A673 (cell line): Measurements from ENCODE around the gene B4GALNT3. TPM values are rescaled to one million over a fixed set of nuclear protein-coding genes. Genes with fewer than 3 reads are reported as not detected.

Source experiments
- BruUV-seq: library from RNA; stranded (reverse); fragments of 400-500 nt; replicated peaks from 2 replicates; lab custom pipeline; 2021; lab: Mats Ljungman, UMichigan
- CTCF ChIA-PET: fragments of 300-600 bp; sonication (Branson Sonifier 250); formaldehyde crosslinking; loops from one replicate; lab custom pipeline; 2022; ENCODE audit warnings: antibody characterized with exemption; lab: Charles Lee
- POLR2A ChIA-PET: fragments of 300-600 bp; sonication (Branson Sonifier 250); formaldehyde crosslinking; loops from one replicate; lab custom pipeline; 2022; ENCODE audit warnings: antibody characterized with exemption; ENCODE audit not compliant: low non-redundant PET; lab: Charles Lee
- DNase-seq: peaks from one replicate; pipeline ENCODE4 v3.0.0-alpha.2; 2015; ENCODE audit warnings: low spot score
- H3K27ac ChIP-seq: fragments of 200-600 bp; sonication (generic); 2 replicates; pipeline ENCODE4 v1.5.1; 2016; ENCODE audit warnings: mixed run types, low read depth, mild to moderate bottlenecking, mixed read lengths, antibody characterized with exemption, low read length; ENCODE audit not compliant: poor library complexity, severe bottlenecking
- H3K27me3 ChIP-seq: fragments of 200-600 bp; sonication (generic); replicated peaks from 2 replicates; pipeline ENCODE4 v1.6.1; 2017; ENCODE audit warnings: mixed run types, low read depth, mild to moderate bottlenecking, mixed read lengths, antibody characterized with exemption, low read length; ENCODE audit not compliant: insufficient read depth, poor library complexity
- H3K36me3 ChIP-seq: fragments of 200-600 bp; sonication (generic); 2 replicates; pipeline ENCODE4 v1.6.1; 2016; ENCODE audit warnings: mixed run types, mild to moderate bottlenecking, mixed read lengths, antibody characterized with exemption, low read length; ENCODE audit not compliant: insufficient read depth, poor library complexity, severe bottlenecking
- H3K4me1 ChIP-seq: fragments of 200-600 bp; sonication (generic); 2 replicates; pipeline ENCODE4 v1.6.1; 2017; ENCODE audit warnings: mixed run types, mild to moderate bottlenecking, mixed read lengths, antibody characterized with exemption, low read length; ENCODE audit not compliant: insufficient read depth, poor library complexity, severe bottlenecking
- H3K4me3 ChIP-seq: fragments of 200-600 bp; sonication (generic); 2 replicates; pipeline ENCODE4 v1.5.1; 2016; ENCODE audit warnings: low read depth, mixed run types, mild to moderate bottlenecking, mixed read lengths, low read length; ENCODE audit not compliant: poor library complexity, severe bottlenecking
- H3K9me3 ChIP-seq: fragments of 200-600 bp; sonication (generic); 2 replicates; pipeline ENCODE4 v1.6.1; 2016; ENCODE audit warnings: mixed run types, low read depth, mild to moderate bottlenecking, mixed read lengths, antibody characterized with exemption, low read length; ENCODE audit not compliant: poor library complexity, severe bottlenecking
- EZH2 ChIP-seq: fragments of 200-600 bp; sonication (generic); IDR thresholded peaks from 2 replicates; pipeline ENCODE4 v1.6.1; 2017; ENCODE audit warnings: borderline replicate concordance, low read depth, mild to moderate bottlenecking, mixed read lengths, antibody characterized with exemption, low read length; ENCODE audit not compliant: poor library complexity, severe bottlenecking
- intact Hi-C: fragments of 100-400 bp; cut with micrococcal nuclease; formaldehyde crosslinking; loops from one replicate; pipeline ENCODE4 v1.10.0; 2022; ENCODE audit not compliant: unreplicated experiment
- total RNA-seq: library from RNA; stranded (reverse); gene quantifications from 2 replicates; pipeline ENCODE4 v1.2.3, GENCODE V29; 2021
- TF ChIP-seq, protein P1 (sequence below): fragments of 300-800, 200-600 bp; sonication (generic); conservative IDR thresholded peaks from 2 replicates; pipeline ENCODE4 v1.5.1; 2017; ENCODE audit warnings: low read depth, mild to moderate bottlenecking, antibody characterized with exemption, low read length, moderate library complexity, mixed read lengths

The B4GALNT3 gene
- total RNA-seq, 1 experiment from 2014 or later = 19.4 TPM

- BruUV-seq = no TSS peak
- H3K9me3 ChIP-seq = no peaks in the 10 kb centered on the region
- H3K4me3 ChIP-seq = no peak overlapping the region
- H3K27ac ChIP-seq = no peak overlapping the region
- no peak for DNase-seq
- POLR2A ChIA-PET = no interaction called here
- intact Hi-C loops = no loop called here
- H3K27me3 ChIP-seq = peaks cover under 1% of the 10 kb centered on the region
- no peaks in the 10 kb centered on the region for H3K36me3 ChIP-seq
- CTCF ChIA-PET = no interaction called here
- TF ChIP-seq, protein P1, sequence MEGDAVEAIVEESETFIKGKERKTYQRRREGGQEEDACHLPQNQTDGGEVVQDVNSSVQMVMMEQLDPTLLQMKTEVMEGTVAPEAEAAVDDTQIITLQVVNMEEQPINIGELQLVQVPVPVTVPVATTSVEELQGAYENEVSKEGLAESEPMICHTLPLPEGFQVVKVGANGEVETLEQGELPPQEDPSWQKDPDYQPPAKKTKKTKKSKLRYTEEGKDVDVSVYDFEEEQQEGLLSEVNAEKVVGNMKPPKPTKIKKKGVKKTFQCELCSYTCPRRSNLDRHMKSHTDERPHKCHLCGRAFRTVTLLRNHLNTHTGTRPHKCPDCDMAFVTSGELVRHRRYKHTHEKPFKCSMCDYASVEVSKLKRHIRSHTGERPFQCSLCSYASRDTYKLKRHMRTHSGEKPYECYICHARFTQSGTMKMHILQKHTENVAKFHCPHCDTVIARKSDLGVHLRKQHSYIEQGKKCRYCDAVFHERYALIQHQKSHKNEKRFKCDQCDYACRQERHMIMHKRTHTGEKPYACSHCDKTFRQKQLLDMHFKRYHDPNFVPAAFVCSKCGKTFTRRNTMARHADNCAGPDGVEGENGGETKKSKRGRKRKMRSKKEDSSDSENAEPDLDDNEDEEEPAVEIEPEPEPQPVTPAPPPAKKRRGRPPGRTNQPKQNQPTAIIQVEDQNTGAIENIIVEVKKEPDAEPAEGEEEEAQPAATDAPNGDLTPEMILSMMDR = no peak
- TF ChIP-seq EZH2 = no peak
- H3K4me1 ChIP-seq = no peaks in the 10 kb centered on the region
Observed at GRCh38 chr12:599756-600155, 140.0 kb downstream of the B4GALNT3 start.

DNA sequence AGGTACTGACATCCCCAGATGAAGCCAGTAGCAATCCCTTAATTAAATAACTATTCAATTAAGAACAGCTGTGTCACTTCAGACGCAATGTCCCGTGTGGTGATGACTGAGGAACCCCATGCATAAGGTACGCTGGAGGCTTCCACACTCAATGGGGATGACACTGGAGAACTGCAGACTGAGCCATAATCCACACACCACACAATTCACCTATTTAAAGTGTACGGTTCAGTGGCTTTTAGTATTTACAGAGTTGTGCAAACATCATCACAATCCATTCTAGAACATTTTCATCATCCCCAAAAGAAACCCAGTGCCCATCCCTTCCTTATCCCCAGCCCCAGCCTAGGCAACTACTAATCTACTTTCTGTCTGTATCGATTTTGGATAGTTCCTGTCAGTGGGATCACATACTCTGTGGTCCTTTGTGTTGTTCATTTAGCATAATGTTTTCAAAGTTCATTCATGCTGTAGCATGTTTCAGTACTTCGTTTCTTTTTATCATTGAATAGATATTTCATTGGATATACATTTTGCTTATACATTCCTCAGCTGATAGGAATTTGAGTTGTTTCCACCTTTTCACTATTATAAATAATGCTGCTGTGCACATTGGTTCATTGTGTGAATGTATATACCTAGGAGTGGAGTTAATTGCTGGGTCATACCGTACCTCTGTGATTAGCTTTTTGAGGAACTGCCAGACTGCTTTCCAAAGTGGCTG, 142.4 kb downstream of the B4GALNT3 start:
- Histone ChIP-seq H3K4me1 (no peaks in the 10 kb centered on the region), H3K9me3 (no peaks in the 10 kb centered on the region), H3K27ac (no peak overlapping the region), H3K36me3 (no peaks in the 10 kb centered on the region), H3K4me3 (no peak overlapping the region), H3K27me3 (no peaks in the 10 kb centered on the region)
- ChIA-PET POLR2A (interaction anchor here (0.6 kb wide), 1 partner anchor 538 kb away, joined by 5 read pairs; no protein-coding TSS in a partner anchor), CTCF (no interaction called here)
- no TSS peak for BruUV-seq
- intact Hi-C loops = no loop called here
- no peak for DNase-seq
- TF ChIP-seq, protein P1 = no peak
- TF ChIP-seq EZH2 = no peak

DNA sequence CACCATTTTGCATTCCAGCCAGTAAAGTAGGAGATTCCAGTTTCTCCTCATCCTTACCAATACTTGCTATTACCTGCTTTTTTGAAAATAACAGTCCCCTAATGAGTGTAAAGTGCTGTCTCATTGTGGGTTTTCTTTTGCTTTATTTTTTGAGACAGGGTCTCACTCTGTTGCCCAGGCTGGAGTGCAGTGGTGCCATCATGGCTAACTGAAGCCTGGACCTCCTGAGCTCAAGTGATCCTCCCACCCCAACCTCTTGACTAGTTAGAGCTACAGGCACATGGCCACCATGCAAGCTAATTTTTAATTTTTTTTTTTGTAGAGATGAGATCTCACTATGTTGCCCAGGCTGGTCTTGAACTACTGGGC, 142.9 kb downstream of the B4GALNT3 start:
- TF ChIP-seq, protein P1 = no peak
- no peak for TF ChIP-seq EZH2
- POLR2A ChIA-PET = interaction anchor here (0.6 kb wide), 1 partner anchor 537 kb away, joined by 5 read pairs; no protein-coding TSS in a partner anchor
- no TSS peak for BruUV-seq

More for the DNA sequence above, 142.9 kb downstream of the B4GALNT3 start:
- no peak for DNase-seq
- CTCF ChIA-PET = no interaction called here
- Histone ChIP-seq H3K9me3 (no peaks in the 10 kb centered on the region), H3K36me3 (no peaks in the 10 kb centered on the region), H3K27ac (no peak overlapping the region), H3K4me1 (no peaks in the 10 kb centered on the region), H3K27me3 (no peaks in the 10 kb centered on the region), H3K4me3 (no peak overlapping the region)
- intact Hi-C loops = no loop called here
